IMR-90 (cell line): ENCODE measurements around the gene HAUS3.

Experiments used
- BHLHE40 ChIP-seq: fragments of 150-350 bp; IDR thresholded peaks from 2 replicates; pipeline ENCODE4 v1.6.1; 2016; ENCODE audit warnings: mild to moderate bottlenecking, low read depth, low read length
- CEBPB ChIP-seq: IDR thresholded peaks from 2 replicates; pipeline ENCODE4 v1.6.1; 2012; ENCODE audit warnings: low read depth, low read length, improper control_type of control experiment
- FOS ChIP-seq: fragments of 150-350 bp; IDR thresholded peaks from 2 replicates; pipeline ENCODE4 v1.6.1; 2016; ENCODE audit warnings: low read depth, low read length
- MAFK ChIP-seq: IDR thresholded peaks from 2 replicates; pipeline ENCODE4 v1.6.1; 2012; ENCODE audit warnings: low read depth, low read length, improper control_type of control experiment
- MAZ ChIP-seq: IDR thresholded peaks from 2 replicates; pipeline ENCODE4 v1.6.1; 2012; ENCODE audit warnings: low read depth, mild to moderate bottlenecking, low read length, improper control_type of control experiment, moderate library complexity, borderline replicate concordance
- MXI1 ChIP-seq: IDR thresholded peaks from 2 replicates; pipeline ENCODE4 v1.6.1; 2012; ENCODE audit warnings: low read depth, mild to moderate bottlenecking, low read length, moderate library complexity, borderline replicate concordance
- POLR2A ChIP-seq: IDR thresholded peaks from 2 replicates; pipeline ENCODE4 v1.6.1; 2012; ENCODE audit warnings: mild to moderate bottlenecking, low read depth, low read length
- RAD21 ChIP-seq: IDR thresholded peaks from 2 replicates; pipeline ENCODE4 v1.6.1; 2012; ENCODE audit warnings: low read length, improper control_type of control experiment
- RFX5 ChIP-seq: IDR thresholded peaks from 2 replicates; pipeline ENCODE4 v1.8.0; 2012; ENCODE audit warnings: low read depth, mild to moderate bottlenecking, low read length, moderate library complexity
- SMC3 ChIP-seq: fragments of 150-350 bp; IDR thresholded peaks from 2 replicates; pipeline ENCODE4 v1.6.1; 2016; ENCODE audit warnings: low read depth, mild to moderate bottlenecking, antibody characterized with exemption, low read length, moderate library complexity
- TF ChIP-seq, protein P1 (sequence below): conservative IDR thresholded peaks from 2 replicates; pipeline ENCODE4 v1.5.1; 2012; ENCODE audit warnings: mild to moderate bottlenecking, low read depth, low read length, improper control_type of control experiment
- TF ChIP-seq, protein P2 (sequence below): fragments of 150-350 bp; IDR thresholded peaks from 2 replicates; pipeline ENCODE4 v1.6.1; 2016; ENCODE audit warnings: low read depth, mild to moderate bottlenecking, low read length, moderate library complexity, borderline replicate concordance
- TF ChIP-seq, protein P3 (sequence below): fragments of 150-350 bp; IDR thresholded peaks from 2 replicates; pipeline ENCODE4 v1.6.1; 2017; ENCODE audit warnings: mild to moderate bottlenecking, antibody characterized with exemption, low read length, low read depth

DNA sequence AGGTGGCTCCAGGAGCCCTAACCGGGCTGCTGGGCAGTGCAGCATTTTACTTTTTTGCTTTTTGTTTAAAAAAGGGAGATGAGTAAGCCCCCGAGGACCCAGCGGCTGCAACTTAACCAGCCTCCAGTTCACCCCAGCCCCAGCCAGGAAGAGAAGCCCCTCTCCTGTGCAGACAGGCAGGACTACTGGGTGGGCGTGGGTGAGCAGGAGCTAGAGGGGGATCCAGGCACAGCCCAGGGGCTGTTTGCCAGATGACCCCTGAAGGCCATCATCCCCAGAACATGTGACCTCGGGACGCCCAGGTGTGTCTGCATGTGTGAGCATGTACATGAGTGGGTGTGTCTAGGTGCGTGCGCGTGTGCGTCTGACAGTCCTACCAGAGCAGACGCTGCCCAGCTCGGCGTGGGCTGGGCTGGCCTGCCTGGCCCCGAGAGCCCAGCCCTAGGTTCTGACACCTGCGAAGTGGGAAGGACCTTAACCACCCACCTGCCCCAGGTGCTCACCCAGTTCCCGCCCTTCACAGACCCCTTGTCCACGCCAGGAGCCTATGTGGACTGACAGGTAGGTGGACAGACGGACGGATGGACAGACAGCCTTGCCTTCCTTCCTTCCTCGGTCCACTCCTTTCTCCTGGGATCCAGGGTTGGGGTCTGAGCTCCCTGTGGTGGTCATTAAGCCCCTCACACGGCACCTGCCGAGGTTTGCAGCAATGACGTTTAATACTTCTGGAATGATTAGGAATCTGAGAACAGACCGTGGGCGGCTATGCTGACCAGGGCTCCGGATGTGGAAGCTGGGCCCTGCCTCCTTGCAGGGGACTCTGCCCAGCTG lies 7.8 kb upstream of the HAUS3 start:
- TF ChIP-seq, protein P1, sequence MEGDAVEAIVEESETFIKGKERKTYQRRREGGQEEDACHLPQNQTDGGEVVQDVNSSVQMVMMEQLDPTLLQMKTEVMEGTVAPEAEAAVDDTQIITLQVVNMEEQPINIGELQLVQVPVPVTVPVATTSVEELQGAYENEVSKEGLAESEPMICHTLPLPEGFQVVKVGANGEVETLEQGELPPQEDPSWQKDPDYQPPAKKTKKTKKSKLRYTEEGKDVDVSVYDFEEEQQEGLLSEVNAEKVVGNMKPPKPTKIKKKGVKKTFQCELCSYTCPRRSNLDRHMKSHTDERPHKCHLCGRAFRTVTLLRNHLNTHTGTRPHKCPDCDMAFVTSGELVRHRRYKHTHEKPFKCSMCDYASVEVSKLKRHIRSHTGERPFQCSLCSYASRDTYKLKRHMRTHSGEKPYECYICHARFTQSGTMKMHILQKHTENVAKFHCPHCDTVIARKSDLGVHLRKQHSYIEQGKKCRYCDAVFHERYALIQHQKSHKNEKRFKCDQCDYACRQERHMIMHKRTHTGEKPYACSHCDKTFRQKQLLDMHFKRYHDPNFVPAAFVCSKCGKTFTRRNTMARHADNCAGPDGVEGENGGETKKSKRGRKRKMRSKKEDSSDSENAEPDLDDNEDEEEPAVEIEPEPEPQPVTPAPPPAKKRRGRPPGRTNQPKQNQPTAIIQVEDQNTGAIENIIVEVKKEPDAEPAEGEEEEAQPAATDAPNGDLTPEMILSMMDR, result no peak
- TF ChIP-seq RFX5 (no peak), FOS (no peak), RAD21 (no peak), POLR2A (no peak), MAFK (no peak), BHLHE40 (no peak), SMC3 (no peak), CEBPB (no peak), MAZ (no peak), MXI1 (no peak)
- TF ChIP-seq, protein P2, sequence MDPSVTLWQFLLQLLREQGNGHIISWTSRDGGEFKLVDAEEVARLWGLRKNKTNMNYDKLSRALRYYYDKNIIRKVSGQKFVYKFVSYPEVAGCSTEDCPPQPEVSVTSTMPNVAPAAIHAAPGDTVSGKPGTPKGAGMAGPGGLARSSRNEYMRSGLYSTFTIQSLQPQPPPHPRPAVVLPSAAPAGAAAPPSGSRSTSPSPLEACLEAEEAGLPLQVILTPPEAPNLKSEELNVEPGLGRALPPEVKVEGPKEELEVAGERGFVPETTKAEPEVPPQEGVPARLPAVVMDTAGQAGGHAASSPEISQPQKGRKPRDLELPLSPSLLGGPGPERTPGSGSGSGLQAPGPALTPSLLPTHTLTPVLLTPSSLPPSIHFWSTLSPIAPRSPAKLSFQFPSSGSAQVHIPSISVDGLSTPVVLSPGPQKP, result no peak
- TF ChIP-seq, protein P3, sequence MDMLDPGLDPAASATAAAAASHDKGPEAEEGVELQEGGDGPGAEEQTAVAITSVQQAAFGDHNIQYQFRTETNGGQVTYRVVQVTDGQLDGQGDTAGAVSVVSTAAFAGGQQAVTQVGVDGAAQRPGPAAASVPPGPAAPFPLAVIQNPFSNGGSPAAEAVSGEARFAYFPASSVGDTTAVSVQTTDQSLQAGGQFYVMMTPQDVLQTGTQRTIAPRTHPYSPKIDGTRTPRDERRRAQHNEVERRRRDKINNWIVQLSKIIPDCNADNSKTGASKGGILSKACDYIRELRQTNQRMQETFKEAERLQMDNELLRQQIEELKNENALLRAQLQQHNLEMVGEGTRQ, result no peak
